ENCODE measurements around the gene CTNND2.

CTNND2 gene

GRCh38 chr5:11197726-11198125 lies 706.5 kb downstream of the CTNND2 start:
- no peak overlapping the region for H3K9ac ChIP-seq
- H4K20me1 ChIP-seq, result no peaks in the 10 kb centered on the region; a peak in 1 of 22 replicates
- H3K9me3 ChIP-seq (replicated peaks in 1 of 11), result no peaks in the 10 kb centered on the region
- no peak overlapping the region for H3K4me3 ChIP-seq
- no peaks in the 10 kb centered on the region for H3K36me3 ChIP-seq
- no peaks in the 10 kb centered on the region for H3K4me1 ChIP-seq
- H3K27me3 ChIP-seq, result no peaks in the 10 kb centered on the region
- H3K4me2 ChIP-seq, result no peak overlapping the region
- H3K27ac ChIP-seq, result no peak overlapping the region
- TF ChIP-seq Cebpa-rat (IDR thresholded peaks at IDR 0.05), result no peak

- Histone ChIP-seq H3K27me3 (no peaks in the 10 kb centered on the region), H3K27ac (no peak overlapping the region), H4K20me1 (no peaks in the 10 kb centered on the region), H3K9ac (no peak overlapping the region), H3K36me3 (no peaks in the 10 kb centered on the region), H3K4me1 (peaks cover 0 to 13% (median 12%) of the 10 kb centered on the region in 10 experiments; a peak in 10 of 20 replicates), H3K9me3 (replicated peaks in 1 of 11) (peaks cover 6 to 23% (median 19%) of the 10 kb centered on the region in 11 experiments), H3K4me2 (peak overlapping the region in 7 of 11 experiments; percentile 16 to 63 (median 44); a peak in 11 of 22 replicates), H3K4me3 (no peak overlapping the region)
- no peak for TF ChIP-seq Cebpa-rat (IDR thresholded peaks at IDR 0.05)
These were observed 712.6 kb downstream of the CTNND2 start for GRCh38 chr5:11191673-11192072.

- H3K9me3 ChIP-seq (replicated peaks in 1 of 11), result peaks cover 25 to 67% (median 52%) of the 10 kb centered on the region in 11 experiments
- peaks cover 6 to 38% (median 23%) of the 10 kb centered on the region in 10 experiments; a peak in 19 of 20 replicates for H3K4me1 ChIP-seq
- H4K20me1 ChIP-seq, result no peaks in the 10 kb centered on the region
- peaks cover 0 to 7% (median 0%) of the 10 kb centered on the region in 11 experiments; a peak in 1 of 22 replicates for H3K36me3 ChIP-seq
- no peak overlapping the region for H3K4me2 ChIP-seq
- no peaks in the 10 kb centered on the region for H3K27me3 ChIP-seq
- no peak overlapping the region for H3K4me3 ChIP-seq
- H3K9ac ChIP-seq, result no peak overlapping the region
- no peak for TF ChIP-seq Cebpa-rat (IDR thresholded peaks at IDR 0.05)
- H3K27ac ChIP-seq, result no peak overlapping the region
These were observed 721.7 kb downstream of the CTNND2 start for GRCh38 chr5:11182441-11183080.

DNA sequence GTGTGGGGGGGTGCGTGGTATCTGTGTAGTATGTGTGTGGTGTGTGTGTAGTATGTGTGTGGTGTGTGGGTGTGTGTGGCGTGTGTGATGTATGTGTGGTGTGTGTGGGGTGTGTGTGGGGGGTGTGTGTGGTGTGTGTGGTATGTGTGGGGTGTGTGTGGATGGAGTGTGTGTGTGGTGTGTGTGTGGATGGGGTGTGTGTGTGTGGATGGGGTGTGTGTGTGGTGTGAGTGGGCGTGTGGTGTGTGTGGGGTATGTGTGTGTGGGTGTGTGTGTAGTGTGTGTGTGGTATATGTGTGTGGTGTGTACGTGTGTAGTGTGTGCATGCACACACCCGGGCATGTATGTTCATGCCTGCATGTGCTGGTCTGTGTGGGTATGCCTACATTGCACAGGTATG lies 722.3 kb downstream of the CTNND2 start:
- Histone ChIP-seq H3K27ac (no peak overlapping the region), H3K36me3 (peaks cover 0 to 7% (median 0%) of the 10 kb centered on the region in 11 experiments; a peak in 1 of 22 replicates), H3K4me2 (no peak overlapping the region), H4K20me1 (no peaks in the 10 kb centered on the region), H3K4me3 (no peak overlapping the region), H3K4me1 (peaks cover 6 to 38% (median 23%) of the 10 kb centered on the region in 10 experiments; a peak in 19 of 20 replicates), H3K9me3 (replicated peaks in 1 of 11) (peaks cover 25 to 61% (median 46%) of the 10 kb centered on the region in 11 experiments), H3K27me3 (no peaks in the 10 kb centered on the region), H3K9ac (no peak overlapping the region)
- no peak for TF ChIP-seq Cebpa-rat (IDR thresholded peaks at IDR 0.05)

GRCh38 chr5:11180890-11181289 lies 723.4 kb downstream of the CTNND2 start:
- Histone ChIP-seq H3K27ac (no peak overlapping the region), H3K4me3 (peak overlapping the region in 1 of 10 experiments; percentile 26; a peak in 1 of 20 replicates), H3K9me3 (replicated peaks in 1 of 11) (peaks cover 25 to 51% (median 41%) of the 10 kb centered on the region in 11 experiments), H3K4me1 (peaks cover 6 to 33% (median 20%) of the 10 kb centered on the region in 10 experiments; a peak in 19 of 20 replicates), H3K9ac (no peak overlapping the region), H3K4me2 (peak overlapping the region in 3 of 11 experiments; percentile 7 to 34 (median 11); a peak in 3 of 22 replicates), H4K20me1 (no peaks in the 10 kb centered on the region), H3K27me3 (no peaks in the 10 kb centered on the region), H3K36me3 (peaks cover 0 to 7% (median 0%) of the 10 kb centered on the region in 11 experiments; a peak in 1 of 22 replicates)
- no peak for TF ChIP-seq Cebpa-rat (IDR thresholded peaks at IDR 0.05)

DNA sequence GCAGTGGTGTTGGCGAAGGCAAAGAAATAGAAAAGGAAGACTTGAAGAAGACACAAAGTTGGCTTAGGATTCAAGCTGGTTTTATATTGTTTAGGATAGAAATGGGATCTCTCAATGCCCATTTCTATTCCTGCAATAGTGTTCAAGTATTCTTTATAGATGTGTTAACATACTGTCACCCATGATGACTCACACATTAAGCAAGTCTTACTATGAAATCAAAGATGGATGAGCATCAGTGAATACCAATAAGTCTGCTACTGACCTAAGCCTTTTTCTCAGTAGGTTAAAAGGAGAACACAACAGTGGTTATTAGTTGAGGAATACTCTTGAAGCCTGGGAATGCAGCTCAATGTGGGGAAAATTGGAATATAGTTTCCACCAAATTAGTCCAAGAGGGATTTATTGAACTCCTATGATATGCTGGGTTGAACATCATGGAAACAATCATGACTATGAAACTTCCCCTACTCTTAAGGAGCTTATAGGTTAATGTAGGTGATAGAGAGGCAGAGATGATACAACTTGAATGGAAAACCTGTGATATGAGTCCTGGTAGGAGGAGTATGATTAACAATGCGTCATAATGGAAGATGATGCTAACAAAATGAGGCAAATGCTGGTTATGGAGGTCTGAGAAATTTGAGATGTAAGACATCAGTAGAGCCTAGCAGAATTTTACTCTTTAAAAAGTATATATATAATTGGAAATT lies 726.1 kb downstream of the CTNND2 start:
- peaks cover 0 to 16% (median 7%) of the 10 kb centered on the region in 10 experiments; a peak in 9 of 20 replicates for H3K4me1 ChIP-seq
- H3K36me3 ChIP-seq, result peaks cover 0 to 7% (median 0%) of the 10 kb centered on the region in 11 experiments; a peak in 1 of 22 replicates
- H3K27ac ChIP-seq, result no peak overlapping the region
- no peak overlapping the region for H3K9ac ChIP-seq
- no peaks in the 10 kb centered on the region for H4K20me1 ChIP-seq
- peaks cover 25 to 47% (median 40%) of the 10 kb centered on the region in 11 experiments for H3K9me3 ChIP-seq (replicated peaks in 1 of 11)
- TF ChIP-seq Cebpa-rat (IDR thresholded peaks at IDR 0.05), result no peak
- H3K4me2 ChIP-seq, result no peak overlapping the region
- no peaks in the 10 kb centered on the region for H3K27me3 ChIP-seq
- H3K4me3 ChIP-seq, result no peak overlapping the region

GRCh38 chr5:11174591-11174990 lies 729.7 kb downstream of the CTNND2 start:
- Histone ChIP-seq H3K9me3 (replicated peaks in 1 of 11) (peaks cover 6 to 35% (median 26%) of the 10 kb centered on the region in 11 experiments; a peak in 21 of 22 replicates), H3K36me3 (no peaks in the 10 kb centered on the region), H3K27ac (no peak overlapping the region), H3K27me3 (no peaks in the 10 kb centered on the region), H3K4me1 (peaks cover 0 to 22% (median 6%) of the 10 kb centered on the region in 10 experiments; a peak in 9 of 20 replicates), H4K20me1 (no peaks in the 10 kb centered on the region), H3K4me3 (no peak overlapping the region), H3K9ac (no peak overlapping the region), H3K4me2 (no peak overlapping the region)
- no peak for TF ChIP-seq Cebpa-rat (IDR thresholded peaks at IDR 0.05)

GRCh38 chr5:11172484-11172883 lies 731.8 kb downstream of the CTNND2 start:
- no peaks in the 10 kb centered on the region for H3K27me3 ChIP-seq
- H4K20me1 ChIP-seq, result no peaks in the 10 kb centered on the region
- no peak for TF ChIP-seq Cebpa-rat (IDR thresholded peaks at IDR 0.05)
- H3K4me2 ChIP-seq, result peak overlapping the region in 5 of 11 experiments; percentile 0 to 33 (median 14); a peak in 5 of 22 replicates
- H3K4me3 ChIP-seq, result no peak overlapping the region
- H3K9me3 ChIP-seq (replicated peaks in 1 of 11), result peaks cover 0 to 22% (median 13%) of the 10 kb centered on the region in 11 experiments; a peak in 8 of 22 replicates
- no peak overlapping the region for H3K9ac ChIP-seq
- H3K27ac ChIP-seq, result no peak overlapping the region
- no peaks in the 10 kb centered on the region for H3K36me3 ChIP-seq
- H3K4me1 ChIP-seq, result peaks cover 0 to 22% (median 5%) of the 10 kb centered on the region in 10 experiments; a peak in 7 of 20 replicates

DNA sequence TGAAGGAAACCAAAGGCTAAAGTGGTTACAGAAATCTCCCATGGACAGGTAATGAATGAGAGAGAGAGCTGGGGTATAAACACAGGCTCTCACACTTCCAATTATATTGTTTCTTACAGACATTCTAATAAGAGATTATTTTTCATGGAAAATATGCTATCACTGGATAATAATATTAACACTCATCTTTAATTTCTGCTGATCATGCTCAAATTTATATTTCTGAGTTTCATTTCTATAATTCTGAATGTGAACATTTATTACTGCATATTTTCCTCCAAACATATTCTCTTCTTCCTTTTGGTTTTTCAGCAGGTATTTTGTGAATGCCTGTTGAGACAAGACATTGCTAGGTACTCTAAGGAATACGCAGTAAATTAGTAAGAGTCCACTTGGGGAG lies 733.0 kb downstream of the CTNND2 start:
- no peak for TF ChIP-seq Cebpa-rat (IDR thresholded peaks at IDR 0.05)
- no peaks in the 10 kb centered on the region for H3K36me3 ChIP-seq
- H3K4me2 ChIP-seq, result peak overlapping the region in 3 of 11 experiments; percentile 10 to 34 (median 22); a peak in 4 of 22 replicates

More for the DNA sequence above, 733.0 kb downstream of the CTNND2 start:
- Histone ChIP-seq H3K27ac (no peak overlapping the region), H3K9me3 (replicated peaks in 1 of 11) (peaks cover 0 to 22% (median 13%) of the 10 kb centered on the region in 11 experiments; a peak in 8 of 22 replicates), H3K27me3 (no peaks in the 10 kb centered on the region), H3K4me1 (peaks cover 0 to 22% (median 5%) of the 10 kb centered on the region in 10 experiments; a peak in 7 of 20 replicates), H3K4me3 (no peak overlapping the region), H3K9ac (no peak overlapping the region), H4K20me1 (no peaks in the 10 kb centered on the region)
